Upper lobe of left lung (tissue), 6 donors: ENCODE data around the gene ANKFY1. TPM values are rescaled to one million over a fixed set of nuclear protein-coding genes. Genes with fewer than 3 reads are reported as not detected.

Experiments used
- ATAC-seq, 2 donors: fragments of 200-7000 bp; cut with Tn5 transposase; one replicate each; pipeline ENCODE4 v1.9.1; 2022; ENCODE audit warnings: mild to moderate bottlenecking in 2 of 2, moderate library complexity in 2 of 2; ENCODE audit not compliant: low FRiP score in 2 of 2
- DNase-seq, 2 donors: peaks; one replicate each; pipeline ENCODE4 v3.0.0-alpha.2; 2019 to 2020
- H3K27ac ChIP-seq, 4 donors: fragments of 200-600 bp; sonication (generic); one replicate each; pipeline ENCODE4 v1.5.1; 2016 to 2019
- H3K27me3 ChIP-seq, 4 donors: fragments of 200-600 bp; sonication (generic); one replicate each; pipeline ENCODE4 v1.5.1; 2017 to 2019
- H3K36me3 ChIP-seq, 4 donors: fragments of 200-600 bp; sonication (generic); one replicate each; pipeline ENCODE4 v1.5.1; 2016 to 2019
- H3K4me1 ChIP-seq, 4 donors: fragments of 200-600 bp; sonication (generic); one replicate each; pipeline ENCODE4 v1.5.1; 2018 to 2019
- H3K4me3 ChIP-seq, 4 donors: fragments of 200-600 bp; sonication (generic); one replicate each; pipeline ENCODE4 v1.5.1; 2017 to 2019; ENCODE audit warnings: mild to moderate bottlenecking in 2 of 4, moderate library complexity in 1 of 4
- H3K9me3 ChIP-seq, 4 donors: fragments of 200-600 bp; sonication (generic); one replicate each; pipeline ENCODE4 v1.5.1; 2018 to 2019
- CTCF ChIP-seq, 6 experiments: fragments of 450-650 bp in 4 of 6; fragments of 200-600 bp in 2 of 6; sonication (generic) in 2 of 6; IDR thresholded peaks; one replicate each; pipeline ENCODE4 v1.5.1; 2016 to 2019; ENCODE audit warnings: antibody characterized with exemption in 6 of 6
- EP300 ChIP-seq, 4 donors: sonication (generic); formaldehyde crosslinking; IDR thresholded peaks; one replicate each; pipeline ENCODE4 v1.5.1; 2017; ENCODE audit warnings: antibody characterized with exemption in 4 of 4, control low read depth in 2 of 4
- POLR2A ChIP-seq, 4 donors: fragments of 450-650 bp; IDR thresholded peaks; one replicate each; pipeline ENCODE4 v1.5.1; 2016 to 2017; ENCODE audit warnings: antibody characterized with exemption in 4 of 4, mild to moderate bottlenecking in 2 of 4
- POLR2AphosphoS5 ChIP-seq, 2 donors: sonication (generic); formaldehyde crosslinking; IDR thresholded peaks; one replicate each; pipeline ENCODE4 v1.5.1; 2017; ENCODE audit warnings: antibody characterized with exemption in 2 of 2
- WGBS, 2 donors: methylation state at CpG; one replicate each; pipeline ENCODE4 v1.1.5; 2017 to 2018; 5-methylcytosine and 5-hydroxymethylcytosine counted together
- total RNA-seq, 6 donors: library from RNA; depleted of rRNA in 4 of 6; stranded (reverse); fragments of >200 nt in 4 of 6; gene quantifications; one replicate each; pipeline versions ENCODE4 v1.1.0 to v1.2.1, GENCODE V29; 2016 to 2021
- donor health status: DM: no; HTN: no; CAD: no; lungs with moderate emphysema.
- donor health status: DM: no; HTN: yes; CAD: no; lungs with severe emphysema.

Gene ANKFY1
- total RNA-seq, 6 donors from 2014 or later = 58.7 to 92.2 (median 60.9) TPM

GRCh38 chr17:4155980-4156620 lies 107.7 kb downstream of the ANKFY1 start:
- WGBS, 2 donors = 92 to 95% methylated on average over 7 to 10 of the region's 10 CpGs
- Histone ChIP-seq H3K27me3 (no peaks in the 10 kb centered on the region), H3K9me3 (no peaks in the 10 kb centered on the region), H3K4me1 (peaks cover 0 to 2% (median under 1%) of the 10 kb centered on the region in 4 donors), H3K27ac (no peak overlapping the region), H3K4me3 (no peak overlapping the region), H3K36me3 (peaks cover 0 to 65% (median 24%) of the 10 kb centered on the region in 4 donors)
- ATAC-seq (no peak), DNase-seq (no peak)
- TF ChIP-seq POLR2A (IDR thresholded peaks at IDR 0.05) = no peak
- no peak for TF ChIP-seq EP300 (IDR thresholded peaks at IDR 0.05)
- TF ChIP-seq POLR2AphosphoS5 (IDR thresholded peaks at IDR 0.05) = no peak
- TF ChIP-seq CTCF (IDR thresholded peaks at IDR 0.05) = no peak

GRCh38 chr17:4154201-4154600 lies 109.6 kb downstream of the ANKFY1 start:
- peaks cover 0 to 69% (median 21%) of the 10 kb centered on the region in 4 donors for H3K36me3 ChIP-seq
- ATAC-seq = no peak
- H3K27me3 ChIP-seq = no peaks in the 10 kb centered on the region
- WGBS, 2 donors = 95 to 96% methylated on average over 3 of the region's 3 CpGs
- TF ChIP-seq POLR2AphosphoS5 (IDR thresholded peaks at IDR 0.05) (no peak), EP300 (IDR thresholded peaks at IDR 0.05) (no peak), CTCF (IDR thresholded peaks at IDR 0.05) (no peak), POLR2A (IDR thresholded peaks at IDR 0.05) (no peak)
- no peaks in the 10 kb centered on the region for H3K9me3 ChIP-seq
- H3K27ac ChIP-seq = no peak overlapping the region
- no peaks in the 10 kb centered on the region for H3K4me1 ChIP-seq
- no peak overlapping the region for H3K4me3 ChIP-seq
- DNase-seq = no peak

GRCh38 chr17:4152471-4152870 lies 111.3 kb downstream of the ANKFY1 start:
- DNase-seq = no peak
- WGBS, 2 donors = 67 to 81% methylated on average over 3 of the region's 3 CpGs
- no peaks in the 10 kb centered on the region for H3K27me3 ChIP-seq
- no peak for TF ChIP-seq POLR2A (IDR thresholded peaks at IDR 0.05)
- TF ChIP-seq POLR2AphosphoS5 (IDR thresholded peaks at IDR 0.05) = no peak
- TF ChIP-seq EP300 (IDR thresholded peaks at IDR 0.05) = no peak
- TF ChIP-seq CTCF (IDR thresholded peaks at IDR 0.05) = no peak
- H3K27ac ChIP-seq = no peak overlapping the region
- no peak overlapping the region for H3K4me3 ChIP-seq
- no peaks in the 10 kb centered on the region for H3K9me3 ChIP-seq
- no peaks in the 10 kb centered on the region for H3K4me1 ChIP-seq
- peaks cover 0 to 57% (median 20%) of the 10 kb centered on the region in 4 donors for H3K36me3 ChIP-seq
- no peak for ATAC-seq

GRCh38 chr17:4150096-4150495 lies 113.7 kb downstream of the ANKFY1 start:
- Histone ChIP-seq H3K4me3 (no peak overlapping the region), H3K36me3 (peaks cover 0 to 36% (median 8%) of the 10 kb centered on the region in 4 donors), H3K4me1 (no peaks in the 10 kb centered on the region), H3K27me3 (no peaks in the 10 kb centered on the region), H3K9me3 (no peaks in the 10 kb centered on the region), H3K27ac (no peak overlapping the region)
- WGBS, 2 donors = 80 to 88% methylated on average over 6 of the region's 6 CpGs
- TF ChIP-seq CTCF (IDR thresholded peaks at IDR 0.05) = no peak
- DNase-seq (no peak), ATAC-seq (no peak)
